Measurements from ENCODE around the gene TNRC6B.

The TNRC6B gene

GRCh38 chr22:40330615-40331014 is 152.9 kb downstream of the TNRC6B start:
- DNase-seq, result no peak

- no peak for DNase-seq
These were observed 154.0 kb downstream of the TNRC6B start for GRCh38 chr22:40331706-40332105.

GRCh38 chr22:40332319-40332781 is 154.6 kb downstream of the TNRC6B start:
- DNase-seq, result no peak

GRCh38 chr22:40334060-40334459 is 156.3 kb downstream of the TNRC6B start:
- DNase-seq, result no peak

- no peak for DNase-seq
These were observed 157.2 kb downstream of the TNRC6B start for GRCh38 chr22:40334899-40335298.

GRCh38 chr22:40335358-40335757 is 157.6 kb downstream of the TNRC6B start:
- DNase-seq, result no peak

- no peak for DNase-seq
These were observed 162.3 kb downstream of the TNRC6B start for GRCh38 chr22:40340044-40340443.

GRCh38 chr22:40341604-40342003 is 163.9 kb downstream of the TNRC6B start:
- no peak for DNase-seq

GRCh38 chr22:40342521-40342920 is 164.8 kb downstream of the TNRC6B start:
- no peak for DNase-seq

GRCh38 chr22:40345271-40345670 is 167.5 kb downstream of the TNRC6B start:
- no peak for DNase-seq

- DNase-seq, result peak; percentile 37
These were observed 168.1 kb downstream of the TNRC6B start for GRCh38 chr22:40345815-40346184.

- DNase-seq, result peak; percentile 74
These were observed 168.7 kb downstream of the TNRC6B start, which contains the start of gene ADSL for GRCh38 chr22:40346185-40347118. Gene ADSL, plus strand, starts transcription at chr22:40346500. Its CDS starts 59 bp downstream, at chr22:40346559.

- no peak for DNase-seq
These were observed 169.6 kb downstream of the TNRC6B start for GRCh38 chr22:40347300-40347699.

- peak; percentile 21 for DNase-seq
These were observed 170.4 kb downstream of the TNRC6B start for GRCh38 chr22:40348025-40348658.

- no peak for DNase-seq
These were observed 175.0 kb downstream of the TNRC6B start for GRCh38 chr22:40352763-40353162.

- DNase-seq, result no peak
These were observed 183.4 kb downstream of the TNRC6B start for GRCh38 chr22:40361100-40361499.

GRCh38 chr22:40363059-40363458 is 185.3 kb downstream of the TNRC6B start:
- no peak for DNase-seq

GRCh38 chr22:40364431-40364830 is 186.7 kb downstream of the TNRC6B start:
- DNase-seq, result no peak

- no peak for DNase-seq
These were observed 188.3 kb downstream of the TNRC6B start for GRCh38 chr22:40366068-40366467.

- DNase-seq, result no peak
These were observed 189.6 kb downstream of the TNRC6B start for GRCh38 chr22:40367342-40367741.

GRCh38 chr22:40368016-40368415 is 190.3 kb downstream of the TNRC6B start:
- no peak for DNase-seq

- DNase-seq, result no peak
These were observed 191.1 kb downstream of the TNRC6B start for GRCh38 chr22:40368836-40369235.

- no peak for DNase-seq
These were observed 196.8 kb downstream of the TNRC6B start for GRCh38 chr22:40374567-40374966.

GRCh38 chr22:40376149-40376548 is 198.4 kb downstream of the TNRC6B start:
- DNase-seq, result no peak
